Measurements from ENCODE around the gene STAG3. TPM values are rescaled to one million over a fixed set of nuclear protein-coding genes. Genes with fewer than 3 reads are reported as not detected.

STAG3 gene
- total and polyA plus RNA-seq, 9 of the 15 experiments (the other 6 are each of a cell fraction or from before 2014, with no cell fraction given), result 0.54 to 2.5 (median 1.7) TPM

DNA sequence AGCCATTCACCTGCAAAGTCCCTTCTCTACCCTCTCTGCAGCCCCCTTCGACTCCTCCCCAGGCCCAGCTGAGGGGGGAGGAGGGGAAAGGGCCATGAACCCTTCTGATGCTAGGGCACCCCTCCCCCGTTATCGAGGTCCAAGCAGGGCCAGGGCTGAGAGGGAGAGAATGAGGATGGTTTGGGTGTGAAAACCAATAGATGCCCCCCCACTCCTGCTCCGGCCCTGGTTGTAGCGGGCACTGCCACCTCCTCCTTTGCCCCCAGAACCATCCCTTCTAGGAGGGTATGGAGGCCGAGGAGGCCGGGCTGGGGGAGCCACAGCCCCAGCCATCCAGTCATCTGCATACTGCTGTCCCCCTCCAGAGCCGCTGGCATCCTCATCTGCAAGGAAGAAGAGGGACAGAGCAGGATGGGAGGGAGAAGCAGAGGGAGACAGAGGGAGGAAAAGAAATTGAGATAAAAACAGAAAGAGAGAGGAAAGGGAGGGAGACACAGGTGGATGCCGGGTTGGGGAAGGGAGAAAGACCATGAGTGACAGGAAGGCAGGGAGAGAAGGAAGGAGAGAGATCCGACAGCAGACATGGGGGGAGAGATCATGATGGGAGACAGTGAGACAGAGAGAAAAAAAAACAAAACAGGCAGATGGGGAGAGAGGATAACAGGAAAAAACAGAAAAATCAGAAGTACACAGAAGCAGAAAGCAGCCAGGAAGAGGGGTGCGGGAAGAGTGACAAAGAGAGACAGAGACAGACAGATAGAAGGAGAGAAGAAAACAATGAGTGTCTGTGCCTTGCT lies 7.4 kb upstream of the STAG3 start (continued):
- TF ChIP-seq, protein P1, sequence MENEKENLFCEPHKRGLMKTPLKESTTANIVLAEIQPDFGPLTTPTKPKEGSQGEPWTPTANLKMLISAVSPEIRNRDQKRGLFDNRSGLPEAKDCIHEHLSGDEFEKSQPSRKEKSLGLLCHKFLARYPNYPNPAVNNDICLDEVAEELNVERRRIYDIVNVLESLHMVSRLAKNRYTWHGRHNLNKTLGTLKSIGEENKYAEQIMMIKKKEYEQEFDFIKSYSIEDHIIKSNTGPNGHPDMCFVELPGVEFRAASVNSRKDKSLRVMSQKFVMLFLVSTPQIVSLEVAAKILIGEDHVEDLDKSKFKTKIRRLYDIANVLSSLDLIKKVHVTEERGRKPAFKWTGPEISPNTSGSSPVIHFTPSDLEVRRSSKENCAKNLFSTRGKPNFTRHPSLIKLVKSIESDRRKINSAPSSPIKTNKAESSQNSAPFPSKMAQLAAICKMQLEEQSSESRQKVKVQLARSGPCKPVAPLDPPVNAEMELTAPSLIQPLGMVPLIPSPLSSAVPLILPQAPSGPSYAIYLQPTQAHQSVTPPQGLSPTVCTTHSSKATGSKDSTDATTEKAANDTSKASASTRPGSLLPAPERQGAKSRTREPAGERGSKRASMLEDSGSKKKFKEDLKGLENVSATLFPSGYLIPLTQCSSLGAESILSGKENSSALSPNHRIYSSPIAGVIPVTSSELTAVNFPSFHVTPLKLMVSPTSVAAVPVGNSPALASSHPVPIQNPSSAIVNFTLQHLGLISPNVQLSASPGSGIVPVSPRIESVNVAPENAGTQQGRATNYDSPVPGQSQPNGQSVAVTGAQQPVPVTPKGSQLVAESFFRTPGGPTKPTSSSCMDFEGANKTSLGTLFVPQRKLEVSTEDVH (IDR thresholded peaks at IDR 0.05; ENCODE audit: low read depth, partially characterized antibody), result no peak
- TF ChIP-seq PKNOX1 (IDR thresholded peaks at IDR 0.05), result peak; percentile 91
- no peak for TF ChIP-seq GATA2 (CRISPR knock-in tag; IDR thresholded peaks at IDR 0.05)
- no peak for TF ChIP-seq ZNF311 (CRISPR knock-in tag; IDR thresholded peaks at IDR 0.05)
- no peak for TF ChIP-seq TCF15 (CRISPR knock-in tag; IDR thresholded peaks at IDR 0.05)
- no peak for TF ChIP-seq SIRT6 (IDR thresholded peaks at IDR 0.05; ENCODE audit: low read depth, low read length)
- no peak for TF ChIP-seq ZNF551 (CRISPR knock-in tag; IDR thresholded peaks at IDR 0.05)
- TF ChIP-seq ETS1 (conservative IDR thresholded peaks at IDR 0.05; ENCODE audit: control insufficient read depth, low read depth, low read length), result no peak
- TF ChIP-seq ZNF398 (CRISPR knock-in tag; IDR thresholded peaks at IDR 0.05), result no peak
- no peak for TF ChIP-seq HEY1 (CRISPR knock-in tag; IDR thresholded peaks at IDR 0.05; ENCODE audit: borderline replicate concordance)
- TF ChIP-seq PURB (CRISPR knock-in tag; IDR thresholded peaks at IDR 0.05; ENCODE audit: low read depth), result no peak
- no peak for TF ChIP-seq ZNF133 (CRISPR knock-in tag; IDR thresholded peaks at IDR 0.05)
- TF ChIP-seq RAD21 (CRISPR knock-in tag; conservative IDR thresholded peaks at IDR 0.05 in 1 of 2, IDR thresholded peaks at IDR 0.05 in 1 of 2), result no peak
- no peak for TF ChIP-seq TAF15 (IDR thresholded peaks at IDR 0.05; ENCODE audit: low read depth, low read length)
- peak in 1 of 2 experiments; percentile 25; a peak in 1 of 4 replicates for TF ChIP-seq ARNT (IDR thresholded peaks at IDR 0.05)
- no peak for TF ChIP-seq STAT5B (CRISPR knock-in tag; IDR thresholded peaks at IDR 0.05)
- TF ChIP-seq FOXA3 (CRISPR knock-in tag; conservative IDR thresholded peaks at IDR 0.05 in 1 of 2, IDR thresholded peaks at IDR 0.05 in 1 of 2), result no peak
- no peak for TF ChIP-seq KLF16 (IDR thresholded peaks at IDR 0.05)
- TF ChIP-seq ZSCAN29 (IDR thresholded peaks at IDR 0.05), result no peak
- TF ChIP-seq TAL1 (IDR thresholded peaks at IDR 0.05), result peak; percentile 40; the same call in 1 of the 2 replicates

Data from K562 (cell line).